ENCODE measurements around the gene LRRFIP1.
"Not testable (repeated sequence)": the region's sequence is repeated elsewhere in the genome, so short reads cannot be mapped to it uniquely, and the experiment has no call there.

LRRFIP1 gene

DNA sequence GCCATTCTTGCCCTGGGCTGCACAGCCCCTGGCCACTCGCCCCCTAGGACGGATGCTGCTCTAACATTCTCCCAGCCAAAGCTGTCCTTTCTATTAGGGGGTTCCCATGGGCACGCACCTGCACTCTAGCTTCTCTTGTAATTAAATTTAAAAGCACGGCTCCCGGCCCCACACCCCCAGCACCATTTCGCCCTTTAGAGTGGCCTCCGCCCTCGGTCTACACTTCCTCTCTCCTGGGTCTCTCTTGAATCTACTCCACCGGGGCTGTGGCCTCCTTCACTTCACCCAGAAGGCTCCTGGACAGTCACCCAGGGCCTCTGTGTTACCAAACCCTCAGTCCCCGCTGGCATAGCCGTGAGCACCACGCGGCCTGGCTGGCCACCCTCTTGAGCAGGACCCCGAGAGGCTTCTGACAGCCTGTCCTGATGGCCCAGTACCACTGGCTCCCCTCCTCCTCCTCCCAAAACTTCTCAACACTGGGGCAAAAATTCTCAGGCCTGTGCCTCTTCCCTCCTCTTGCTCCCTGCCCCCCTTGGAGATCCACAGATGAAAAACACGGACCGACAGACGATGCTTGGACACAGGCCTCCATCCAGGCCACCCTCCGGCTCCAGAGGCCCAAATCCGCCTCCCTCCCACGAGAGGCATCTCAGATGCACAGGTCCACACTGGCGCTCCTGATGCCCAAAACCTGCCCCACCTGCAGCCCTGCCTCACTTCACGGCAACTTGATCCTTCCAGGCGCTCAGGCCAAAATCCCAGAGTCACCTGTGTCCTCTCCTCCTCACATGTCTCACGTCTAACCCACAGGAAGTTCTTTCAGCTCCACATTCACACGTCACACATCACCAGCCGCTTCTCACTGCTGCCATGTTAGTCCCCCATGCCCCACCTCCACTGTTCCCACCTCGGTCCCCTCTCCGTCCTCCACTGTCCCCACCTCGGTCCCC is 29.9 kb upstream of the LRRFIP1 start:
- no peak for DNase-seq

DNA sequence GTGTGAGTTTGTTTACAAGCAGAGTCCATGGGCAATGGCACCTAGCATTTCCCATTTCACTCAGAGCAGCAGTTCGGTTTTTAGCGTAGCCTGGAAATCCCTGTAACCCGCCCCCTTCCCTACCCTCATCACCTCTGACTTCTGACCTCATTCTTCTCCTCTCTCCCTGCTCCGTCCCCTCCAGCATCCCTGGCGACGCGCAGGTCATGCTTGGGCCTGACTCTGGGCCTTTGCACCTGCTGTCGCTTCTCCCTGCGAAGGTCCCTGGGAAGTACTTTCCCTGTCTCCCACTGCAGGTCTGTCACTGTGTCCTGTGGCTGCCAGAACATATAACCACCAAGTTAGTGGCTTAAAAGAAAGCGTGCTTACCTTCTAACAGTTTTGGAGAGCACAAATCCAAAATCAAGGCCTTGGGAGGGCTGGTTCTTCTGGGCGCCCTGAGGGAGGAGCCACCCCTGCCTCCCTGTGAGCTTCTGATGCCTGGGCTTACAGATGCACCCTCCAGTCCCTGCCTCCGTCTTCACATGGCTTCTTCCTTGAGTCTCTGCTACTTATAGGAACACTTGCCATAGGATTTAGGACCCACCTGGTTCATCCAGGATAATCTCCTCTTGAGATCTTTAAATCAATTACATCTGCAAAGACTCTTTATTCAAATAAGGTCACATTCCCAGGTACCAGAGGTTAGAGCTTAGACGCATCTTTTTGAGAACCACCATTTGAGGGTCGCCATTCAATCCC is 28.7 kb upstream of the LRRFIP1 start:
- no peak for DNase-seq

DNA sequence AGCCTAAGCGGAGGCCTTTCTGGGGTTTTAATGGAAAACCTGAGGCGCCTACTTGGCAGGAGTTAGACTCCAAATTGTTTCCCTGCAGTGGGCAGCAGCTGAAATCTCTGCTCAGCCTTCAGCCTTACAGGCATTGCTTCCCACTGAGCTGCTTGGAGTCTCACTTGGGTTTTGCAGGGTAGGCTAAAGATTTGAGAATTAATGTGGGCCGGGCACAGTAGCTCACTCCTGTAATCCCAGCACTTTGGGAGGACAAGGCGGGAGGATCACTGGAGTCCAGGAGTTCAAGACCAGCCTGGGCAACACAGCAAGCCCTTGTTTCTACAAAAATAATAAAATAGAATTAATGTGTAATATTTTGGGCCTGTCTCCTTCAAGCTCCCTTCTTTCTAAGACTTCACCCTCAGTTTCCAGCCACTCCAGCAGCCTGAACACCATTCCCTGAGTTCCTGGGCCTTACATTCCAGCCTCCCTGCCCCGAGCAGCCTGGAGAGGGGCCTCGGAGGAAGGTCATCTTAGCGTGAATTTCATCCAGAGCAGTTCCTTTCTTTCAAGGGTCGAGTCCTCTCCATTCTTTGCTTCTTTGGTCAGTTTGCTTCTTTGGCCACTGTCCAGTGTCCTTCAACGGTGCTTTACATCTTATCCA is 27.8 kb upstream of the LRRFIP1 start:
- no peak for DNase-seq

DNA sequence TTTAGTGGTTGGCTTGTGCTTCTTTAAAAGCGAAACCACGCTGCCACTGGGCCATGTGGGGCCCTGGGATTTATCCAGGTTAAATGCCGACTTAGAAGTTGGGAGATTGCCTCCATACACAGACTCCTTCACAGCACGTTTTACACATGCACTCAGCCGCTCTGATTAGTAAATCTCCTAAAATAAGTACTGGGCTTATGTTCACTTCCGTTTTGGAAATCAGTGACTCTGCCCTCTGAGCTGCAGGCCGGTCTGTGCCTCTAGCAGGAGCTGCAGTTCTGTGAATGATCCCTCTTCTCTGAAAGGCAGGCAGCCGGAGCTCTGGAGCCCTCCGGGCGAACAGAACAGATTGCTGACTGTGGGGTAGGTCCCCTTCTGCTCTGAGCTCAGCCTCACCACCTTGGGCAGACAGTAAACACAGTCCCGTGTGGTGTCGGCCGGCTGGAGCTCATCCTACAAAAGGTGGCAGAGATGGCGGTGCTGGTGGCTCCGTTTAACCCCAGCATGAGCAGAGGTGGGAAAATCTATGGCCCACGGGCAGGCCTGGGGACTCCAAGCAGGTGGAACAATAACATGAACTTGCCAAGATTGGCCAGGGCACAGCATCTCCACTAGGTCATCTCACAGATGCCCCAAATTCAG is 27.1 kb upstream of the LRRFIP1 start:
- peak; percentile 79 for DNase-seq

DNA sequence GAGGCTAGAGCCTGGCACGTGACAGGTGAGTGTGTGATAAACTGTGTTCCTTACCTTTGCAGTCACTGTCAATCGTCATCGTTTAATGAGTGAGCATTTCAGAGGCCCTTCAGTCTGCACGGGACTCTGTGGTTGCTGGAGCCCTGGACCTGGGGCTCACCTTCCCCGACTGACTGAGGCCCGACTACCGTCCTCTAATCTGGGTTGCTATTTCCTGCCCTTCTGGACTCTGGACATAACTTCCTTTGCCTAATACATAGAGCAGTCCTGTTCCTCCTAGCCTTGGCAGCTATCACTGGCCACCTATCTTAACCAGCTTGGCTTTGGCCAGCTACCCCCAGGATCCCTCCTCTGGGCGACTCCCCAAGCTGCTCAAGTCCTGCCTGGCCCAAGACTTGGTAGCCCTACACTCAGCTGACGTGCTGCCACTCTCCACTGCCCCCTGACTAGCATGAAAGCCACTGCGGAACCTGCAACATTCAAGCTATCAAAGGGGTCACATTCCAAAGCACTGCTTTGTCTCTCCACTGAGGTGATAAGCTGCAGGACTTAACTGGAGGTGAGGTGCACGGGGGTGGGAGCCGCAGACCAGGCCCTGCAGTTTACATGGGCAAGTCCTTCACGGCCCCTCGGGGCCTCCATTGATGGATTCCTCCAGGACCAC is 25.8 kb upstream of the LRRFIP1 start:
- no peak for DNase-seq

DNA sequence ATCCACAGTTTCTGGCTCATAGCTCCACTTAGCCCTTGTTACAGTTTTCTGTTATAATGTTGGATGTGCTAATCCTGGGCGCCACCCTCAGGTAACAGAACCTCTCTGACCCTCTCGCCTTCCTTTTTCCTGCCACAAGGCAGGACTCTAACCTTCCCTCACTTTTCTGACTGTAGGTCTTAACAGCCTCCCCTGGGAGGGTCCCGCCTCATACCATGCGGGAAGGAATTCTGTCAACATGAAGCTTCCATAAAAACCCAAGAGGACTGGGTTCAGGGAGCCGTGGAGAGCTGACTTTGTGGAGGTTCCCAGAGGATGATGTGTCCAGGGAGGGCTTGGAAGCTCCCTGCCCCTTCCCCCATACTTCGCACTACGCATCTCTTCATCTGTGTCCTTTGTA is 25.0 kb upstream of the LRRFIP1 start:
- no peak for DNase-seq

DNA sequence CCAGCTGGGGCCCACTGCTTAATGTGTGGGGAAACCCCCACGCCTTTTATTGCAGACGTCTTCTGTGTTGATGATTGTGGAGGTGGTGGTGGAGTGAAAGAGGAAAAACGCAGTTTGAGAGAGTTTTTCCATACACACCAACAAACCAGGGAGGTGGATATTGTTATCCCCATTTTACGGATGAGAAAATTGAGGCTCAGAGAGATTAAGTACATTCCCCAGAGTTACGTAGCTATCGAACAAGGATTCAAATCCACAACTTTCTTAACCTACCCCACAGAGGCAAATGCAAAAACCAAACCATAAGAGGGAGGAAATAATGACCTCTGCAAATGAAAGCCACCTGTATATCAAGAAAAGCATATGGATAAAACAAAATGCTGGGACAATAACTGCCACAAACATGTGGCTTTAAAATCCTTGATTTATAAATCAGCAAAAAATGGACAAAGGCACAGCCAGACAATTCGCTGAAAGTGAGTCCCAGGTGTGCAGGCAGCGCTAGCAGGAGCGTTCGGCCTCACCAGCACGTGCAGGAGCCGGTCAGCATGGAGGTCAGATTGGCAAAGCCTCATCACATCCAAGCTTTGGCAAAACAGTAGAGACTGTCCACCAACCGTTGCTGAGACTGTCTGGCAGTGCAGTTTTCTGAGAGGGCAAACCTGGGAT is 24.2 kb upstream of the LRRFIP1 start:
- DNase-seq, result no peak

DNA sequence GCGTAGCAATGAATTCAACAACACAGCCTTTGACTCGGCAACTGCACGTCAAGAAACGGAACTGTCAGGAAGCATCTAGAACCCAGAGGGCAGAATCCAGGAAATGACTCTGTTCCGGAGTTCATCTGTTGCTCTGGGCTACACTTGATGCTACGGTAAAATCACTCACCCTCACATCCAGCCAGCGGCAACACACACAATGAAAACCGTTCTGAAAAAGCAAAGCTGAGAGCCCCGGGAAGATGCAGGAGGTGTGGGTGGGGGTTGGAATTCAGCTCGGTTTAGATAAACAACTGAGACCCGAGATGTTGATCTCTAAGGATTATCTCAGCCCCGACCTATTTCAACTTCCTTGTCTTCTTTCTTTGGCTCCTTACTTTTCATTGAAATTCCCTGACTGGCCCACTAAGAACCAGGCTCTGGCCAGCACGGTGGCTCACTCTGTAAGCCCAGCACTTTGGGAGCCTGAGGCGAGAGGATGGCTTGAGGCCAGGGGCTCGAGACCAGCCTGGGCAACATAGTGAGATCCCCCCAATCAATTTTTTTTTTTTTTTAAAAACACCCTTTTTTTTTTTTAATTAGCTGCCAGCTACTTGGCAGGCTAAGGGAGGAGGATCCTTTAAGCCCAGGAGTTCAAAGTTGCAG is 23.5 kb upstream of the LRRFIP1 start:
- DNase-seq, result peak; percentile 70

DNA sequence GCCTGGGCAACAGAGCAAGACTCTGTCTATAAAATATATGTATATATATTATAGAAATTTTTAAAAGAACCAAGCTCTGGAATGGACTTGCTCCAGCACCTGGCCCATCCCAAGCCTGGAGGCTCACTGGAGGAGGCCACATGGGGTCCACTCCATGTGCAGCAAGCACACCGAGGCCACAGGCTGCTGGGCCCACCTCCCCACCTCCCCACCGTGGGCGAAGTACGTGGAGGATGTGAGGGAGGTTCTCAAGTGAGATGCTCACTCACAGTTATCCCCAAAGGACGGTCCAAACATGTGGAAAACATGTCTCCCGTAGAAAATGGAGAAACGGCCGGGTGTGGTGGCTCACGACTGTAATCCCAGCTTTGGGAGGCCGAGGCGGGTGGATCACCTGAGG is 23.0 kb upstream of the LRRFIP1 start:
- DNase-seq, result no peak

DNA sequence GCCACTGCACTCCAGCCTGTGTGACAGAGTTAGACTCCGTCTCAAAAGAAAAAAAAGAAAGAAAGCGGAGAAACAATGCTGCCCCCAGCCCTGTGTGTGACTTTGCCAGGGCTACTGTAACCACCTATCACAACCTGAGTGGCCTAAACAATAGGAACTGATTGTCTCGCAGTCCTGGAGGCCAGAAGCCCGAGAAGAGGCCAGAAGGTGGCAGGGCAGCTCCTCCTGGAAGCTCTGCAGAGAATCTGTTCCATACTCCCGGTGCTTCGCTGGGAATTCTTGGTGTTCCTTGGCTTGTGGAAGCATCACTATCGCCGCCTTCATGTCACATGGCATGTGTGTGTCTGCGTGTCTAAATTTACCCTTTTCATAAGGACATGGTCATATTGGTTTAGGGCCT is 22.4 kb upstream of the LRRFIP1 start:
- DNase-seq, result no peak

DNA sequence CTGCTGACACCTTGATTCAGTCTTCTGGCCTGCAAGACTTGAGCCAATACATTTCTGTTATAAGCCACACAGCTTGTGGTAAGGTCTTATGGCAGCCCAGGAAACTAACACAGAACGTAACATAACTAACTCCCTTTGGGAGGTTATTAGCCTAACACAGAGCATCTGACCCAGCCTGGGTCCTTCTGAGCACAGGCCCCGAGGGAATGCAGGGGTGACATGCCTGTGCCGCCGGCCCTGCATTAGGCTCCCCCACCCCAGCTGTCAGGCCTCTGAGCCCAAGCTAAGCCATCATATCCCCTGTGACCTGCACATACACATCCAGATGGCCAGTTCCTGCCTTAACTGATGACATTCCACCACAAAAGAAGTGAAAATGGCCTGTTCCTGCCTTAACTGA is 20.9 kb upstream of the LRRFIP1 start:
- not testable (repeated sequence) for DNase-seq

DNA sequence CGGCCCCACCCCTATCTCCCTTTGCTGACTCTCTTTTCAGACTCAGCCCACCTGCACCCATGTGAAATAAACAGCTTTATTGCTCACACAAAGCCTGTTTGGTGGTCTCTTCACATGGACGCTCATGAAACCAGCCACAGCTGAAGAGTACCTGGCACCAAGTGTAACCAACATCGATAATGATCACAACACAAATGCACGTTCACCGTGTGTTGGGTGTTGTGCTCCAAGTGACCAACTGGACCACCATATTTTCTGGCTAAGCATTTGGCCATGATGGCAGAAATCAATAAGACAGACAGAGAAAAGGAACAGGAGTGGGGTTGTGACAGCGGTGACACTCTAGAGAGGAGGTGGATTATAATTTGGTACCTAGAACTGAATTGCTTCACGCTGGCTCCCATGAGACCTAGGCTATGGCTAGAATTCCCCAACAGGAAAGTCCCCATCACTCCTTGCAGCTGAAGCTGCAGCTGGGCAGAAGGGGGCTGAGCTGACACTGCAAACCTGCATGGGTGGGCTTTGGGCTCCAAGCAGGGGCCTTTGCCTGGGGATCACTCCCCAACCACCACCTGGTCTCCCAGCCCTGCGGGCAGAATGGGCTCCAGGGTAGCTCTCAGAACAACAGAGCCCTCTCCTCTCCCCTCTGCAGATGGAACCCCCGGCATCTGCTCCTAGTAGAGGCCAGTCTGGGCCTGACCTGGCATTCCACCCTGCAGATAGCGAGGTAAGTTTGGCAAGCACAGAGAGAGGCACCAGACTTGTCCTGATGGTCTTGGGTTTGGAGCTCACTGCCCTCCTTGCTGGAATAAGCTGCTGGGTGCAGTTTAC is 14.6 kb upstream of the LRRFIP1 start:
- DNase-seq, result no peak

DNA sequence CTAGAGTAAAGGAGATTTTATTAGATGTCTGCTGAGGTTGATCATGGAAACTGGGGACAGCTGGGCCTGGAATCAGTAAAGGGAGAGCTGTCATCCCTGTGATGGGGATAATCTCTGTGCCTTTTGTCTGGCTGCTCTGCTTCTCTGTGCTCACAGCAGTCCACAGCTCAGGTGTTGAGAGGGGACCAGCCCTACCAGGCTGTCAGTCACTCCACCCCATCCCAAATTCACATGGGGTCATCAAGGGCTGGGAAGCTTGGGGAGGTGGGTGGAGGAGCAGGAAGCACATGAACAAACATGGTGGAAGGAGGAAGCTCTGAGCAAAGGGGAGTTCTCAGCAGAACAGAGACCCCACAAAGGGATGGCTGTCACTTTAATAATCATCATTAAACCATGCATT is 13.7 kb upstream of the LRRFIP1 start:
- DNase-seq, result no peak

DNA sequence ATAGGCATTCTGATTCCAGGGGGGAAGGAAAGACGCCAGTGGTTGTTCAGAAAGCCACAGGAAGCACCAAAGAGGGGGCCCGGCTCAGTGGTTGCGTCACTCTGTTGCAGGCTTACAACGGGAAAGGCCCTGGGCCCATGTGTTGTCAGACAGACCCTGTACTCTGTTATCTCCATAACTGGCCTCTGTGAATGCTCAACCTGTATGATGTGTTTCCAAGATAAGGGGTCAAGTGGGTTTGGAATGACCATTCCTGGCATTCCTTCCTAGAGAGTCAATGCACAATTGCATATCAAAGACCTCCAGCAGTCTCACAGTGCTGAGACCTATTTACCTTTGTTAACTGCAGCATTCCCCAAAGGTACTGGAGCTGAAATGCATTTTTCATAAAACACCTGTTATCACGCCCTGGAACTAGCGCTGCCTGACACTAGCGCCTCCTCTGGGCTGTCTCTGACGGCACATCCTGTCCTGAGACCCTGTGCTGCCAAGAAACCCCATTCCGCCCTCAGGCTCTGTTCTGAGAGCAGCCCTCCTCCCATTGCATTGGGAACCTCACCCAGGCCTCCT is 13.2 kb upstream of the LRRFIP1 start:
- no peak for DNase-seq

DNA sequence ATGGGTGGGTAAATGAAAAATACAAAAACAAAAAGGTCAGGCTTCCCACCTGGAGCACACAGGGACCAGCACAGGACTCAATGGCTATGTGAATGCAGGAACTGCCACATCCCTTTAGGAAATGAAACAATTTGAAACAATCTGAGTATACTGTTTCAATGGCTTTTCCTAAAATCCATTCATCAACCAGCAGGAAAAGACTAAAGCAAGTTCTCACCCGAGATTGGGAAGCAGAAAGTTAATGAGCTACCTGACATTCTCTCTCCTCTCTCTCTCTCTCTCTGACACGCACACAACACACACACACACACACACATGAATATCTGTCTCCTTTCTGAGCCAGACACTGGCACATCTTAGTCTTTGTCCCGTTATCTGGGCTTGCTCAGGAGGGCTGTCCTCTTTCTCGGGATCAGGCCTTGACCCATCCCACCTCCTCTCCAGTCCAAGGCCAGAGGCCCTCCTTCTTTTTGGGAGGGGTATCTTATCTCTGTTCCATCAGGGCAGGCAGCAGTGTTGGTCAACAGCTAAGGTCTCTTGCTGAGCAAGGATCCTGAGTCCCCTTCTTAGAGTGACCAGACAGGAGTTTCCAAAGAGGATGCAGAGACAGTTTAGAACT is 11.6 kb upstream of the LRRFIP1 start:
- no peak for DNase-seq

DNA sequence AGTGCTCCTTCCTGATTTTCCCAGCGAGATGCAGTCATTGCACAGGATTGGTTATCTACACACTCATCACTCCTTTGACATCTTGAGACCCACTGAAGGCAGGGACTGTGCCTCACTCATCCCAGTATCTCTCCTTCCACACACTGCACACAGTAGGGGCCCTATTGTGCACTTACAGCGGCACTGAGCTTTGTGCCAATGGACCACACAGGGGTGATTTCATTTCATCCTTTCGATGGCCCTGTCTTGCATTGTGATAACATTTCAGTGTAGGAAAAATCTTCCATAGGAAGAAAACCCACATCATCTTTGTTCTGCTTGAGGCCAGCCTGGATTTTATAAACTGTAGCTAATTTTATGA is 11.0 kb upstream of the LRRFIP1 start:
- DNase-seq, result no peak

DNA sequence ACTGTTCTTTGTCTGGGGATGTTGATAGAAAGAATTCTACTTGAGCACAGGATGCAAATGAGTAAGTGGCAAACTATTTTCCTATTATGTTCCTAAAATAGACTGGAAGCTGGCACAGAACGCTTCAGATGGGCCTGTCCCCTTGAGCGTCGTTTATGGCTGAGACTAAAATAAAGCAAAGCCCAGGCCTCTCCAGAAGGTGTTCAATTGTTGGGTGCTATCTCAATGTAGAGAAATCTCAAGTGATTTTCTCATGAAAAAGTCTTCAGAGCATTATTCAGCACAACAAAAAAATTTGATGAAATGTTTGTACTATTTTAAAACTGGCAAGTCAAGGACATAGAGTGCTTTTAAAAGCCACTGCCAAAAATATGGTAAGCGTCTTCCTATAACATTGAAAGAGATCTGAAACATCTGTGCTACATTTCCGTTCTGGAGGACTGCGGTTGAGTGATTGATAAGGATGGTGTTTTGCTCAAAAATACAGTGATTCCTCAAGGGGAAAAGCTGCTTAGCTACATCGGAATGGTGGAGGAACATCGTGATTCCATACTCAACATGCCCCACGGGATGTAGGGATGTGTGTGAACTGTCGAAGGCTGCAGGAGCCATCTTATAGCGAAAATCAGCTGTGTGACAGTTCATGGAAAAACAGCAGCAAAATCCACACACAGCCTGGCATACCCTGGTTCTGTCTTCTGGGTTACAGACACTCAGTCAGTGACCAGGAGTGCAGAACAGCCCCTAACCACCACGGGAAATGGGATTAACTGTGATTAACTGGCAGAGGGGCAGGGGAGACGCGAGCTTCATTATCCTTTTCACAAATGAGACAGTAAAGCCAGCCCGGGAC is 10.4 kb upstream of the LRRFIP1 start:
- DNase-seq, result no peak

DNA sequence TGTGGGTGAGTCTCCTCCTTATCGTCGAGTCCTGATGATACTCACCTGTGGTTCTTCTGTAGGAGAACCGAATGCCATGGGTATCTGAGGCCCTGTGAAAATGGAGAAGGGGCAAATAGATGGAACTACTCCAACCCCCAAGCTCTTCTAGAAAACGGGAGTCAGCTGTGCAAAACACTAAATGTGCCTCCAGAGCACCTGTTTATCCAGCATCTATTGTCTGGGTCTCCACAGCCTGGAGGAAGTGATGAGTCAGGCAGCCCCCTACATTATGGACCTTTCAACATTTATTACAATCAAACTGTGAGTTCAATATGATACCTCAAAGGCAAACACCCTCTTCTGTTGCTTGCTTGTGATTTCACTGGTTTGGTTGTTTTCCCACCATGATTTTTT is 9.8 kb upstream of the LRRFIP1 start:
- DNase-seq, result no peak

DNA sequence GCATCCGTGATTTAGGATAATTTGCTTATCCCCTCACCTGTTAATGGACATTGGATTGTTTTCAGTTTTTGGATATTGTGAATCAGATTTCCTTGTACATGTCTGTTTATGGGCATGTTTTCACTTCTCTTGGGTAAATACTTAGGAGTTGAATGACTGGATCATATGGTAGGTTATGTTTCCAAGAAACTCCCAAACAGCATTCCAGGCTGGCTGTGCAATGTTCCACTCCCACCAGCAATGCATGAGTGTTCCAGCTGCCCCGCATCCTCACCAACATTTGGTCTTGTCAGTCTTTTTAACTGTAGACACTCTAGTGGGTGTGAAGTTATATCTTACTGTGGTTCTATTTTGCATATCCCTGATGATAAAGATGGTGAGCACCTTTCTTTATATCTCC is 8.9 kb upstream of the LRRFIP1 start:
- peak; percentile 78 for DNase-seq
